NCI-H2227 (cell line): ENCODE data around the gene BCL11B.
A peak's percentile ranks its signal among the peaks of the same experiment; 100 is the strongest.

Experiments
- DNase-seq: peaks from one replicate; lab custom pipeline; 2025; ENCODE audit not compliant: unreplicated experiment; lab: John Stamatoyannopoulos, UW

The BCL11B gene

GRCh38 chr14:99287269-99287942 lies 15.4 kb upstream of the BCL11B start:
- no peak for DNase-seq

GRCh38 chr14:99286761-99287160 lies 14.8 kb upstream of the BCL11B start:
- no peak for DNase-seq

- no peak for DNase-seq
These were observed 12.4 kb upstream of the BCL11B start for GRCh38 chr14:99284254-99285004.

DNA sequence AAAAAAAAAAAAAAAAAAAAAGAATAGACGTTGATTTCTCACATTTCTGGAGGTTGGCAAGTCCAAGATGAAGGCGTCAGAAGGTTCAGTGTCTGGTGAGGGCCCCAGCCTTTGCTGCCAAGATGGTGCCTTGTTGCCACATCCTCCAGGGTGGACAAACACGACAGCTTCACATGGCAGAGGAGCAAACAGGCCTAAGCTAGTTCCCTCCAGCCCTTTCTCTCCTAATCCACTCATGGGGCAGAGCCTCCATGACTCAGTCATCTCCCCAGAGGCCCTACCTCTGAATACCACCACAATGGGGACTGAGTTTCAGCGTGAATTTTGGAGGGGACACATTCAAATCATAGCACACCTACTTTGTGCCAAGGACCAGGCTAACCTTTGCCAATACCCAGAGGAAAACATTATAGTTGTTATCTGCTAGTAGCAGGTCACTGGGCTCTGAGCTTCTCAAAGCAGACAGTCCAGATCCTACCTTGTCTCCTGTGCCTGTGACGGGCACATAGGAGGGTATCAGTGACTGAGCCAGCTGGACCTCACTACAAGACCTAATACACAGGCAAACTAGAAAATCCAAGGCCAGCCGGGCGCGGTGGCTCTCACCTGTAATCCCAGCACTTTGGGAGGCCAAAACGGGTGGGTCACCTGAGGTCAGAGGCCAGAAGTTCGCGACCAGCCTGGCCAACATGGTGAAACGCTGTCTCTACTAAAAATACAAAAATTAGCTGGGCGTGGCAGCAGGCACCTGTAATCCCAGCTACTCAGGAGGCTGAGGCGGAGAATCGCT lies 10.5 kb upstream of the BCL11B start:
- no peak for DNase-seq

- DNase-seq: no peak
These were observed 9.4 kb upstream of the BCL11B start for GRCh38 chr14:99281396-99281795.

GRCh38 chr14:99280852-99281251 lies 8.9 kb upstream of the BCL11B start:
- DNase-seq: no peak

GRCh38 chr14:99280066-99280731 lies 8.2 kb upstream of the BCL11B start:
- no peak for DNase-seq

GRCh38 chr14:99278836-99279235 lies 6.8 kb upstream of the BCL11B start:
- no peak for DNase-seq

DNA sequence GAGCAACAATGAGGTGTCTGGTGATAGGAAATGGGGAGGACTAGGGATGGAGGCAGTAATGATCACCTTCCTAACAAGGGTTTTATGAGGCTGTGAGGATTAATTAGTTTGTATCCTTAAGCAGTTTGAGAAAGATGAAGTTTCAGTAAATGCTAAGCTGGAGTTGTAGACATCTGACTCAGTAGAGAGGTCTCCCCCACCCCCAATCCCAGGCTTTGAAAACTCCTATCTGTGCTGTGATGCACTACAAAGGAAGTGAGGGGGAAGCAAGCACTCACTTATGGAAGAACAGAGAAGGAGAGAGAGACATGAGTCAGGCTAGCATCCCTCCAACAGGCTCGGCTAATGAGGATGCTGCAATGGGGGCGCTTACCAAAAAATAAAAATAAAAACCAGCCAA lies 5.5 kb upstream of the BCL11B start:
- DNase-seq: no peak

- DNase-seq: no peak
These were observed 4.5 kb upstream of the BCL11B start for GRCh38 chr14:99276482-99276881.

DNA sequence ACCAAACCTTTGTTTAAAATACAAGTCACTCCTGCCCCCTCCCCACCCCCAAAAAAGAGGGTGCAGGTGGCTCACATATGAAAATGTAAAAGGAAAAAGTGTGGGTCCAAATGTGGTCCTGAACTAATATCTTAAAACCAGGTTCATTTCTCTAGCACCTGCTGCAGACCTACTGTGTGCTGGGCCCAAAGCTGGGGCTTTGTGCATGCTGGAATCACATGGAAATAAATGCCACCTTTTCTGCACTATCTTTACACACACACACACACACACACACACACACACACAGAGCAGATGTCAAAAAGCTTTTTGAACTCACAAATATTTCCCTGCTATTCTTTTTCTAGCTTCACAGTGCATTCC lies 3.2 kb upstream of the BCL11B start:
- DNase-seq: no peak

DNA sequence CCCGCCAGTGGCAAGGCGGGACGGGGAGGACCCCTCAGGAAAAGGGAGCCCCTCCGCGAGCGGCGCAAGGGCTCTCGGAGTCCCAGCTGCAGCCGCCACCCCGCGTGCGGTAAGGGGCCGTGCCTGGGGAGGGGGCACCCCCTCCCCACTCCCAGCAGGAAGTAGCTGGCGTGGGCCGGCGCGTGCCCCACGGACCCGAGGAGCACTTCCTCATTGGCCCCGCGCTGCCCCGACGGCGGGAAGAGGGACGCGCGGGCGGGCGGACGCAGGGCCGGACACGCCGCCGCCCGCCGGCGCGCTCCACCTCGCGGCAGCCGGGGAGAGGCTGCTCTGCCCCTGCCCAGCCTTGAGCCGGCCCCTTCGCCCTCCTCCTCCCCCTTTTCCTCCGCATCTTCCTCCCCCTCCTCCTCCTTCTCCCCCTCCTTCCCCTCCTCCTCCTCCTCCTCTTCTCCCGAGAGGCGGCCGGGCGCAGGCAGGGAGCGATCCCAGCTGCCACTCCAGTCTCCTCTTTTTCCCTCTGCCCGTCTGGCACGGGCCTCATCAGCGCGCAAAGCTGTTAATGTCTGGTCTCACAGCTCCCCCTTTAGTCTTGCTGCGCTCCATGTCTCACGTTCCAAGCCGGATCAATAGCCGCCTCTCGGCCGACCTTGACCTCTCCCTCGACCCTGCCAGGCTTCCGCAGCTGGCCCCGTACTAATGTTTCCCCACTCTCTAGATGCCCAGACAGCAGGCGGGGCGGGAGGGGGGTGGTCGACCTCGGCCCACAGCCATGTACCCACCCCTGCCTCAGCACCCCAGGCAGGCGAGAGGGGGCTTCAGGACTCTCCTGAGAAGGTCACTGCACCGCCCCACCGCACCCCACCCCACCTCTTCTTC lies 2.6 kb upstream of the BCL11B start:
- peak; percentile 87 for DNase-seq

DNA sequence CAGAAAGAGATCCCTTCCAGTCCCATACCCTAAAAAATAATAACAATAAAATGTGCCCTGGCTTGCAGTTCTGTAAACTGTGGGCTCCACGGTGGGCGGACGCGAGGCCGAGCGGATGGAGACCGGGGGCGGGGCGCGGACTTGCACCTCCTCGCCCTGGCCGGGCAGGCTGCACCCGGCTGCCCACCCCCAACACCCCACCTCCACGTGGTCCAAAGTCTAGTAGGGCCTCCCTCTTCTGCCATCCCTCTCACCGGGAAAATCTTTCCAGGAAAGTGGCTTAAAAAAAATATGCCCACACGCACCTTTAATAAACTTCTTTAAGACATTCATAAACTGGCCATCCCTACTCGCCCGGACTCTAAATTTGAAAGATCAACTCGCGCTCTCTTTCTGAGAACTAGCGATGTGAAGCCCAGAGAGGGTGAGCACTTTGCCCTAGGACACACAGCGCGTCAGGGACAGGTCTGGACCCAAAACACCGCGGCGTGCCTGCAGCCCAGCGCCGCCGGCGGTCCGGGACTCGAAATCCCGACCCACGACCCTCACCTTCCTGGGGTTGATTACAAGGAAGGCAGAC lies 1.9 kb upstream of the BCL11B start:
- DNase-seq: peak; percentile 34

- no peak for DNase-seq
These were observed 1.1 kb upstream of the BCL11B start for GRCh38 chr14:99272899-99273765.

DNA sequence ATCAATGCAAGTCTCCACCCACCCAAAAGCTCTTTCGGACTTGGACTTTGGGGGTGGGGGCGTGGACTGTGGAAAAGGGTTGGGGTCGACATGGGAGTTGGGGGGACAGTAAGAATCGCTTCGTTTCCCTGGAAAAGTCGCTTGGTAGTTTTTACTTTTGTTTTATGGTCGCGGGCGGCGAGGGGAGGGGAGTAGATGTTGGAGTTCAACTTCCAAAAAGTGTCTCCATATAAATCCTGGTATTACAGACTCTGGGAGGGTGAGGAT lies 568 bp upstream of the BCL11B start:
- no peak for DNase-seq

DNA sequence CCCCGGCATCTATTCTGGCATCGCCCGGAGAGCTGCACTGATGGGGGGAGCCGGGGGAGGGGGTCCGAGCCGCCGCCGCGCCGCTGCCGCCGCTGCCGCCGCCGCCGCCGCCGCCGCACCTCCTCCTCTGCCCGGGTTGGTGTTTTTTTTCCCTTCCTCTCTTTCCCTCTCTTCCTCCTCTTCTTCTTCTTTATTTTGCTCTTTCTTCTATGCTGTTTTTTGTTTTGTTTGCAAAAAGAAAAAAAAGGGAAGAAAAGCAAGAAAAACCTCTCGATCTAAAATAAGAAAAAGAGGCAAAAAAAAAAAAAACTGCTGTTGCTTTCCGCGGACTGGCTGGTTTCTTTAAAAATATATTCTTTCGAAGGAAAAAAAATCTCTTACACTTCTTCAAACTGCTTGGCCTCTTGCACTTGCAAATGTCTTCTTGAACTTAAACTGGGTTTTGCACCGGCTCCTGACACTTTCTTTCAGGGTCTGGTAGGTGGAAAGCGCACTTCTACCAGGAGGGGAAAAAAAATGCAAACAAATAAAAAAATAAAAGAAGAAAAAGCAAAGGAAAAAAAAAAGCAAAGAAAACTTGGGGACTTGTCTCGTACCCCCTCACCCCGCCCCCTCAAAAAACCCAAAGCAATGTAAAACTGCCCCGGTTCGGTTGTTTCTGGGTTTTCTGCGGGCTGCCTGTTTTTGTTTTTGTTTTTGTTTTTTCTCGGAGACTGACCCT lies 616 bp downstream of the BCL11B start:
- no peak for DNase-seq

GRCh38 chr14:99270458-99271220 lies 1.4 kb downstream of the BCL11B start:
- no peak for DNase-seq
